ENCODE results near the gene CDRT4.

Gene CDRT4

GRCh38 chr17:15512071-15512709 lies 44.8 kb upstream of the CDRT4 start:
- no peak for TF ChIP-seq REST (IDR thresholded peaks at IDR 0.05; ENCODE audit: insufficient read depth in 1 of 2, low read depth in 2 of 2, low read length in 2 of 2)
- no peak for TF ChIP-seq POLR2AphosphoS5 (IDR thresholded peaks at IDR 0.05; ENCODE audit: low read depth, low read length)
- TF ChIP-seq FOXP2 (optimal IDR thresholded peaks at IDR 0.05; ENCODE audit: borderline replicate concordance, extremely low read depth, extremely low read length, insufficient read depth) = no peak
- no peak for TF ChIP-seq SIN3A (IDR thresholded peaks at IDR 0.05; ENCODE audit: borderline replicate concordance, insufficient read depth, low read length)
- no peak for TF ChIP-seq TAF1 (IDR thresholded peaks at IDR 0.05; ENCODE audit: borderline replicate concordance, insufficient read depth, low read length)

- TF ChIP-seq TAF1 (IDR thresholded peaks at IDR 0.05; ENCODE audit: borderline replicate concordance, insufficient read depth, low read length) = no peak
- no peak for TF ChIP-seq REST (IDR thresholded peaks at IDR 0.05; ENCODE audit: insufficient read depth in 1 of 2, low read depth in 2 of 2, low read length in 2 of 2)
- no peak for TF ChIP-seq POLR2AphosphoS5 (IDR thresholded peaks at IDR 0.05; ENCODE audit: low read depth, low read length)
- TF ChIP-seq SIN3A (IDR thresholded peaks at IDR 0.05; ENCODE audit: borderline replicate concordance, insufficient read depth, low read length) = no peak
- TF ChIP-seq FOXP2 (optimal IDR thresholded peaks at IDR 0.05; ENCODE audit: borderline replicate concordance, extremely low read depth, extremely low read length, insufficient read depth) = no peak
These were observed 43.7 kb upstream of the CDRT4 start for GRCh38 chr17:15511142-15511541.

- no peak for TF ChIP-seq TAF1 (IDR thresholded peaks at IDR 0.05; ENCODE audit: borderline replicate concordance, insufficient read depth, low read length)
- TF ChIP-seq POLR2AphosphoS5 (IDR thresholded peaks at IDR 0.05; ENCODE audit: low read depth, low read length) = no peak
- no peak for TF ChIP-seq FOXP2 (optimal IDR thresholded peaks at IDR 0.05; ENCODE audit: borderline replicate concordance, extremely low read depth, extremely low read length, insufficient read depth)
- no peak for TF ChIP-seq SIN3A (IDR thresholded peaks at IDR 0.05; ENCODE audit: borderline replicate concordance, insufficient read depth, low read length)
- TF ChIP-seq REST (IDR thresholded peaks at IDR 0.05; ENCODE audit: insufficient read depth in 1 of 2, low read depth in 2 of 2, low read length in 2 of 2) = no peak
These were observed 42.9 kb upstream of the CDRT4 start for GRCh38 chr17:15510361-15510760.

GRCh38 chr17:15509095-15509494 lies 41.7 kb upstream of the CDRT4 start:
- no peak for TF ChIP-seq SIN3A (IDR thresholded peaks at IDR 0.05; ENCODE audit: borderline replicate concordance, insufficient read depth, low read length)
- no peak for TF ChIP-seq FOXP2 (optimal IDR thresholded peaks at IDR 0.05; ENCODE audit: borderline replicate concordance, extremely low read depth, extremely low read length, insufficient read depth)
- no peak for TF ChIP-seq POLR2AphosphoS5 (IDR thresholded peaks at IDR 0.05; ENCODE audit: low read depth, low read length)
- TF ChIP-seq TAF1 (IDR thresholded peaks at IDR 0.05; ENCODE audit: borderline replicate concordance, insufficient read depth, low read length) = no peak
- no peak for TF ChIP-seq REST (IDR thresholded peaks at IDR 0.05; ENCODE audit: insufficient read depth in 1 of 2, low read depth in 2 of 2, low read length in 2 of 2)

Data from PFSK-1 (cell line).